H1 (cell line): ENCODE data around the gene TGM1. TPM values are rescaled to one million over a fixed set of nuclear protein-coding genes. Genes with fewer than 3 reads are reported as not detected.

Experiments used
- CTCF ChIA-PET: fragments of 300-600 bp; sonication (Branson Sonifier 250); formaldehyde crosslinking; loops from one replicate; lab custom pipeline; 2021; ENCODE audit not compliant: partially characterized antibody; lab: Charles Lee
- POLR2A ChIA-PET: fragments of 300-600 bp; sonication (Branson Sonifier 250); formaldehyde crosslinking; loops from one replicate; lab custom pipeline; 2021; ENCODE audit warnings: inconsistent platforms; ENCODE audit not compliant: partially characterized antibody; lab: Charles Lee
- DNase-seq, 2 experiments: peaks; one replicate each; pipeline versions ENCODE4 v3.0.0 to v3.0.0-alpha.2; 2010 to 2022; ENCODE audit warnings: low spot score in 2 of 2, low read depth in 1 of 2, mixed read lengths in 1 of 2
- FAIRE-seq: peaks from 2 replicates; lab custom pipeline; 2011; peaks lifted over from hg19 to GRCh38; lab: Jason Lieb, UNC
- H2AFZ ChIP-seq: 2 replicates; pipeline ENCODE4 v1.8.1; 2012; ENCODE audit warnings: low read length, inconsistent platforms
- H2AK5ac ChIP-seq: 2 replicates; pipeline ENCODE4 v1.6.1; 2013; ENCODE audit warnings: low read depth, low read length
- H2BK120ac ChIP-seq: replicated peaks from 2 replicates; pipeline ENCODE3; 2013; ENCODE audit warnings: low read depth, low read length, inconsistent platforms
- H2BK12ac ChIP-seq: 2 replicates; pipeline ENCODE4 v1.6.1; 2013; ENCODE audit warnings: low read depth, low read length
- H2BK15ac ChIP-seq: 2 replicates; pipeline ENCODE4 v1.6.1; 2013; ENCODE audit warnings: low read length
- H2BK20ac ChIP-seq: 2 replicates; pipeline ENCODE4 v1.6.1; 2013; ENCODE audit warnings: low read length
- H2BK5ac ChIP-seq: 2 replicates; pipeline ENCODE4 v1.6.1; 2013; ENCODE audit warnings: low read depth, low read length
- H3K14ac ChIP-seq: 2 replicates; pipeline ENCODE4 v1.6.1; 2013; ENCODE audit warnings: inconsistent platforms; ENCODE audit not compliant: insufficient read length
- H3K18ac ChIP-seq: 2 replicates; pipeline ENCODE4 v1.6.1; 2013; ENCODE audit warnings: low read length; ENCODE audit errors: extremely low read depth
- H3K23ac ChIP-seq: 2 replicates; pipeline ENCODE4 v1.6.1; 2013; ENCODE audit warnings: inconsistent platforms; ENCODE audit not compliant: insufficient read length
- H3K23me2 ChIP-seq: 2 replicates; pipeline ENCODE4 v1.6.1; 2013; ENCODE audit warnings: low read depth, low read length
- H3K27ac ChIP-seq: 2 replicates; pipeline ENCODE4 v1.6.1; 2011; ENCODE audit warnings: low read depth, low read length, inconsistent platforms
- H3K27me3 ChIP-seq, 4 experiments: replicated peaks in 1 of 4; 1 replicate in 1 of 4; 2 replicates in 3 of 4; pipeline versions ENCODE4 v1.6.1 to v1.8.1; 2011 to 2013; ENCODE audit warnings: low read length in 3 of 4, mild to moderate bottlenecking in 3 of 4, inconsistent platforms in 2 of 4, mixed read lengths in 2 of 4, moderate library complexity in 1 of 4; ENCODE audit not compliant: control insufficient read depth in 3 of 4, insufficient read depth in 3 of 4; ENCODE audit errors: extremely low read depth in 1 of 4
- H3K36me3 ChIP-seq, 4 experiments: 2 replicates each; pipeline versions ENCODE4 v1.6.1 to v1.8.1; 2011 to 2013; ENCODE audit warnings: mild to moderate bottlenecking in 4 of 4, low read length in 3 of 4, moderate library complexity in 2 of 4, control low read depth in 1 of 4, inconsistent platforms in 1 of 4; ENCODE audit not compliant: insufficient read depth in 4 of 4, control insufficient read depth in 2 of 4
- H3K4ac ChIP-seq: replicated peaks from 2 replicates; pipeline ENCODE3; 2013; ENCODE audit warnings: low read length, low read depth, mixed read lengths, inconsistent platforms; ENCODE audit not compliant: insufficient read length
- H3K4me1 ChIP-seq, 4 experiments: replicated peaks in 1 of 4; 1 replicate in 1 of 4; 2 replicates in 3 of 4; pipeline versions ENCODE4 v1.6.1 to v1.8.1; 2011 to 2013; ENCODE audit warnings: low read length in 3 of 4, inconsistent platforms in 2 of 4, mixed read lengths in 1 of 4; ENCODE audit not compliant: insufficient read depth in 4 of 4, control insufficient read depth in 3 of 4
- H3K4me2 ChIP-seq, 2 experiments: 2 replicates each; pipeline versions ENCODE4 v1.6.1 to v1.8.1; 2011 to 2013; ENCODE audit warnings: low read depth in 2 of 2, low read length in 2 of 2, control low read depth in 1 of 2, inconsistent platforms in 1 of 2, mild to moderate bottlenecking in 1 of 2; ENCODE audit not compliant: insufficient read depth in 1 of 2
- H3K4me3 ChIP-seq, 4 experiments: fragments of 200-600, 300-600 bp in 1 of 4; sonication (generic), shearing (Covaris generic), sonication (Bioruptor Twin) in 1 of 4; 2 replicates each; pipeline versions ENCODE4 v1.5.1 to v1.8.1; 2011 to 2016; ENCODE audit warnings: low read length in 4 of 4, low read depth in 3 of 4, control low read depth in 2 of 4, inconsistent platforms in 2 of 4, mild to moderate bottlenecking in 2 of 4, mixed read lengths in 1 of 4, moderate library complexity in 1 of 4; ENCODE audit not compliant: insufficient read depth in 2 of 4; ENCODE audit errors: extremely low read depth in 1 of 4
- H3K56ac ChIP-seq: replicated peaks from 2 replicates; pipeline ENCODE3; 2013; ENCODE audit warnings: low read depth, mild to moderate bottlenecking, mixed read lengths, low read length, inconsistent platforms; ENCODE audit not compliant: insufficient read length
- H3K79me1 ChIP-seq: 2 replicates; pipeline ENCODE4 v1.6.1; 2013; ENCODE audit warnings: low read depth, low read length, control low read depth
- H3K79me2 ChIP-seq, 2 experiments: 2 replicates each; pipeline versions ENCODE4 v1.6.1 to v1.8.1; 2012 to 2013; ENCODE audit warnings: low read length in 2 of 2, mild to moderate bottlenecking in 2 of 2, inconsistent platforms in 1 of 2; ENCODE audit not compliant: insufficient read depth in 2 of 2, control insufficient read depth in 1 of 2
- H3K9ac ChIP-seq, 4 experiments: replicated peaks in 1 of 4; 1 replicate in 1 of 4; 2 replicates in 3 of 4; pipeline versions ENCODE4 v1.6.1 to v1.8.1; 2011 to 2013; ENCODE audit warnings: low read depth in 3 of 4, low read length in 3 of 4, control low read depth in 2 of 4, mild to moderate bottlenecking in 2 of 4, moderate library complexity in 2 of 4, inconsistent platforms in 1 of 4; ENCODE audit errors: extremely low read depth in 1 of 4
- H3K9me3 ChIP-seq, 2 experiments: 2 replicates each; pipeline versions ENCODE4 v1.6.1 to v1.8.1; 2012 to 2013; ENCODE audit warnings: mild to moderate bottlenecking in 2 of 2, moderate library complexity in 2 of 2, control low read depth in 1 of 2, inconsistent platforms in 1 of 2, low read depth in 1 of 2, low read length in 1 of 2, mixed read lengths in 1 of 2; ENCODE audit not compliant: insufficient read depth in 2 of 2
- H4K20me1 ChIP-seq, 2 experiments: replicated peaks in 1 of 2; 2 replicates each; pipeline versions ENCODE3 to v1.8.1; 2011 to 2013; ENCODE audit warnings: inconsistent platforms in 2 of 2, low read length in 2 of 2, mild to moderate bottlenecking in 1 of 2; ENCODE audit not compliant: insufficient read depth in 2 of 2, control insufficient read depth in 1 of 2
- H4K5ac ChIP-seq: 2 replicates; pipeline ENCODE4 v1.6.1; 2013; ENCODE audit warnings: low read length, low read depth, mixed read lengths, inconsistent platforms; ENCODE audit not compliant: insufficient read length
- H4K8ac ChIP-seq: 2 replicates; pipeline ENCODE4 v1.8.0; 2013; ENCODE audit warnings: mild to moderate bottlenecking, moderate library complexity, low read length, inconsistent platforms; ENCODE audit not compliant: insufficient read depth; ENCODE audit errors: extremely low read depth
- H4K91ac ChIP-seq: replicated peaks from 2 replicates; pipeline ENCODE3; 2013; ENCODE audit warnings: low read length, mixed read lengths, inconsistent platforms; ENCODE audit not compliant: insufficient read length
- CEBPB ChIP-seq: IDR thresholded peaks from 2 replicates; pipeline ENCODE4 v1.6.1; 2012; ENCODE audit warnings: low read depth, low read length
- GABPA ChIP-seq: IDR thresholded peaks from 2 replicates; pipeline ENCODE4 v1.6.1; 2011; ENCODE audit warnings: mild to moderate bottlenecking, low read length, moderate library complexity, borderline replicate concordance; ENCODE audit not compliant: insufficient read depth
- HDAC6 ChIP-seq: IDR thresholded peaks from one replicate; pipeline ENCODE4 v1.7.1; 2012; ENCODE audit warnings: low read depth, mild to moderate bottlenecking, inconsistent platforms, low read length, moderate library complexity
- NRF1 ChIP-seq: IDR thresholded peaks from 2 replicates; pipeline ENCODE4 v1.6.1; 2011; ENCODE audit warnings: mild to moderate bottlenecking, low read depth, low read length, improper control_type of control experiment
- PHF8 ChIP-seq: fragments of 200-600 bp; sonication (generic); conservative IDR thresholded peaks from 2 replicates; pipeline ENCODE4 v1.7.1; 2012; ENCODE audit warnings: low read depth, mild to moderate bottlenecking, inconsistent platforms, low read length, moderate library complexity
- POLR2A ChIP-seq, 2 experiments: IDR thresholded peaks; 1 replicate in 1 of 2; 2 replicates in 1 of 2; pipeline ENCODE4 v1.6.1; 2011; ENCODE audit warnings: low read depth in 2 of 2, low read length in 2 of 2, mild to moderate bottlenecking in 2 of 2; ENCODE audit errors: control extremely low read depth in 1 of 2
- RBBP5 ChIP-seq: IDR thresholded peaks from 2 replicates; pipeline ENCODE4 v1.7.1; 2012; ENCODE audit warnings: low read depth, mild to moderate bottlenecking, inconsistent platforms, low read length, moderate library complexity, borderline replicate concordance
- RNF2 ChIP-seq: fragments of 200-900, 300-1000 bp; sonication (generic); IDR thresholded peaks from 2 replicates; pipeline ENCODE4 v1.7.1; 2016; ENCODE audit warnings: borderline replicate concordance, low read depth, mild to moderate bottlenecking, antibody characterized with exemption, low read length; ENCODE audit not compliant: poor library complexity, severe bottlenecking; ENCODE audit errors: missing control alignments
- SP1 ChIP-seq: IDR thresholded peaks from 2 replicates; pipeline ENCODE4 v1.6.1; 2011; ENCODE audit warnings: low read depth, low read length
- TAF7 ChIP-seq: optimal IDR thresholded peaks from 2 replicates; pipeline ENCODE3; 2011; ENCODE audit warnings: low read depth, mild to moderate bottlenecking, inconsistent platforms, low read length, moderate library complexity, borderline replicate concordance
- WGBS, 2 experiments: shearing (Covaris generic) in 1 of 2; methylation state at CpG; one replicate each; pipeline versions ENCODE4 v1.1.6 to v1.1.7; 2013 to 2015; ENCODE audit warnings: low lambda C conversion rate in 2 of 2, mixed read lengths in 2 of 2, inconsistent platforms in 1 of 2, low coverage in 1 of 2, missing lambda C conversion rate in 1 of 2; ENCODE audit not compliant: insufficient replicate concordance in 2 of 2, insufficient coverage in 1 of 2, insufficient read length in 1 of 2; ENCODE audit errors: extremely low coverage in 1 of 2, missing lambda C conversion rate in 1 of 2; 5-methylcytosine and 5-hydroxymethylcytosine counted together
- polyA plus RNA-seq, 7 experiments: library from polyadenylated mRNA; depleted of rRNA in 3 of 7; stranded (reverse) in 5 of 7; unstranded in 2 of 7; fragments of >200 nt in 5 of 7; fragments of 200-250 nt in 2 of 7; gene quantifications; 1 replicate in 5 of 7; 2 replicates in 1 of 7; 4 replicates in 1 of 7; pipeline versions ENCODE4 v1.2.1 to v1.2.3, GENCODE V29; 2011 to 2013; ENCODE audit warnings: missing spikeins in 2 of 7, mixed read lengths in 2 of 7
- total RNA-seq: library from RNA; stranded (reverse); fragmentation: NEBNext Ultra II Directional; extraction: Animal tissue kit (Norgen Biotek cat#: 25700); gene quantifications from 2 replicates; pipeline ENCODE4 v1.2.1, GENCODE V29; 2021
- TF ChIP-seq, protein P1 (sequence below): IDR thresholded peaks from 2 replicates; pipeline ENCODE4 v1.6.1; 2012; ENCODE audit warnings: inconsistent platforms

TGM1 gene
- total and polyA plus RNA-seq, 2 of the 8 experiments (the other 6 are each of a cell fraction or from before 2014, with no cell fraction given): 1.8 to 2.2 TPM

DNA sequence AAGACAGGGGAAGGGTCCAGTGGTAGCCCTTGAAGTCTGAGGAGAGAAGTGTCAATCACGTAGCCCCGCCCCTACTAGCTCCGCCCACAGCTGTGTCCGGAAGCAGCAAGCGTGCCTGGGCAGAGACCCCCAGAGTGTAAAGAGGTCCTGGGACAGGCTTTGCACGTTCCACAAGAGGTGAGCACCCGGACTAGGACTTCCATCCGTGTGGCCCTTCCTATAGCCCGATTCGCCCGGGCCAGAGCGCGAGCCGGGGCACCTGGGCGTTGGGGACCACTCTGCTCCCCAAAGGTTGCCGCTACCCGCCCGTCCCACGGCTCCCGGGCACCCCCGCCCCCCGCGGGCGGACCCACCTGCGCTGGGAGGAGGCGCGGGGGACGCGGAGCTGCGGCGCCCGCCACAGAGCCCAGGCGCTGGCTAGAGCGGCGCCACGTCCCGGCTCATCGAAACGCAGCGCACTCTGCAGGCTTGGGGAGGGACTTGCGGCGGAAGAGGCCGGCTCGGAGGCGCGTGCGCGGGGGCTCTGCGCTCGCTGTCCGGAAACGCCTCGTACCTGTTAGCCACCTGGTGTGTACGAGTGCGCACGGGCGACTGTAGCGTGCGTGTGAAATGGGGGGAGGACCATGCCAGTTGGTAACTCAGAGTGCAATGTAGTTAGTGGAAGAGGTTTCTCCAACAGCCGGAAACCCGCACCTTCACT is 8.3 kb upstream of the TGM1 start, which contains the start of gene RABGGTA:
TSS of gene RABGGTA (minus strand) at position 464 of the 700 bp plus-strand sequence. CDS start 482 bp downstream, outside the sequence.
- Histone ChIP-seq H3K4me1 (peaks cover 0 to 4% (median 2%) of the 10 kb centered on the region in 4 experiments; a peak in 4 of 7 replicates), H3K9me3 (no peaks in the 10 kb centered on the region), H3K4ac (peak within 1 kb of the TSS; percentile 79), H3K18ac (peak within 1 kb of the TSS; percentile 71; the same call in 1 of the 2 replicates), H2AFZ (peak within 1 kb of the TSS; percentile 36; the same call in 1 of the 2 replicates), H3K23me2 (peaks cover 5% of the 10 kb centered on the region), H3K9ac (peak within 1 kb of the TSS; percentile 70 to 93 (median 84); a peak in 6 of 7 replicates), H3K56ac (peak within 1 kb of the TSS; percentile 81), H2BK5ac (peak within 1 kb of the TSS; percentile 94), H4K5ac (peak within 1 kb of the TSS; percentile 91), H4K8ac (peak within 1 kb of the TSS; percentile 98), H3K14ac (no peak within 1 kb of the TSS), H3K36me3 (no peaks in the 10 kb centered on the region; a peak in 3 of 8 replicates), H3K4me3 (peak within 1 kb of the TSS; percentile 61 to 89 (median 82)), H3K27ac (peak within 1 kb of the TSS; percentile 96), H2AK5ac (no peak within 1 kb of the TSS), H3K79me2 (no peaks in the 10 kb centered on the region), H2BK120ac (no peak within 1 kb of the TSS), H3K27me3 (no peaks in the 10 kb centered on the region; a peak in 1 of 7 replicates), H2BK15ac (no peak within 1 kb of the TSS), H3K79me1 (no peaks in the 10 kb centered on the region), H4K20me1 (peaks cover 0 to 2% of the 10 kb centered on the region in 2 experiments), H4K91ac (peak within 1 kb of the TSS; percentile 60), H3K23ac (no peak within 1 kb of the TSS), H2BK12ac (no peak within 1 kb of the TSS), H3K4me2 (peak within 1 kb of the TSS; percentile 55 to 97), H2BK20ac (no peak within 1 kb of the TSS)
- CTCF ChIA-PET: interaction anchor here (0.6 to 8.6 kb wide), 19 partner anchors 9 to 214 kb away, joined by 3 to 94 read pairs (median 7); partner anchors contain the start of genes CIDEB, DHRS1, GMPR2 and IRF9
- POLR2A ChIA-PET: interaction anchor here (0.8 to 3.8 kb wide), 30 partner anchors 9 to 286 kb away, joined by 3 to 26 read pairs (median 7); partner anchors contain the start of genes CHMP4A, CIDEB, DHRS1 and EMC9
- WGBS, 2 experiments: 1% methylated on average over 55 of the region's 61 CpGs; no CpG with 5 or more reads in 1 of the 2 experiments
- peak; percentile 82 to 98 for DNase-seq
- FAIRE-seq: no peak
- TF ChIP-seq SP1 (no peak), PHF8 (peak; percentile 99), POLR2A (IDR thresholded peaks at IDR 0.05; ENCODE audit: control extremely low read depth in 1 of 2, low read depth in 2 of 2, low read length in 2 of 2) (peak in 1 of 2 experiments; percentile 96; a peak in 2 of 3 replicates), RBBP5 (peak; percentile 43; the same call in 1 of the 2 replicates), NRF1 (peak; percentile 71), GABPA (peak; percentile 48; the same call in 1 of the 2 replicates), TAF7 (peak; percentile 86), HDAC6 (no peak), RNF2 (no peak), CEBPB (no peak)
- TF ChIP-seq, protein P1, sequence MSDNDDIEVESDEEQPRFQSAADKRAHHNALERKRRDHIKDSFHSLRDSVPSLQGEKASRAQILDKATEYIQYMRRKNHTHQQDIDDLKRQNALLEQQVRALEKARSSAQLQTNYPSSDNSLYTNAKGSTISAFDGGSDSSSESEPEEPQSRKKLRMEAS: peak; percentile 94
